Measurements from ENCODE around the gene GRIP2.
A peak's percentile ranks its signal among the peaks of the same experiment; 100 is the strongest.

The GRIP2 gene

GRCh38 chr3:14467814-14468620 is 72.1 kb downstream of the GRIP2 start:
- DNase-seq (ENCODE audit: low read depth) = peak; percentile 7

GRCh38 chr3:14466179-14466903 is 73.8 kb downstream of the GRIP2 start:
- DNase-seq (ENCODE audit: low read depth) = no peak

- DNase-seq (ENCODE audit: low read depth) = no peak
Measured at GRCh38 chr3:14465425-14465824, 74.7 kb downstream of the GRIP2 start.

GRCh38 chr3:14464521-14464920 is 75.6 kb downstream of the GRIP2 start:
- no peak for DNase-seq (ENCODE audit: low read depth)

- no peak for DNase-seq (ENCODE audit: low read depth)
Measured at GRCh38 chr3:14464141-14464465, 76.0 kb downstream of the GRIP2 start.

- DNase-seq (ENCODE audit: low read depth) = no peak
Measured at GRCh38 chr3:14463330-14464140, 76.6 kb downstream of the GRIP2 start.

GRCh38 chr3:14462738-14463137 is 77.4 kb downstream of the GRIP2 start:
- DNase-seq (ENCODE audit: low read depth) = no peak

- no peak for DNase-seq (ENCODE audit: low read depth)
Measured at GRCh38 chr3:14461748-14462324, 78.3 kb downstream of the GRIP2 start.

GRCh38 chr3:14461006-14461747 is 79.0 kb downstream of the GRIP2 start:
- DNase-seq (ENCODE audit: low read depth) = no peak

- DNase-seq (ENCODE audit: low read depth) = no peak
Measured at GRCh38 chr3:14460342-14461005, 79.7 kb downstream of the GRIP2 start.

GRCh38 chr3:14459787-14460186 is 80.4 kb downstream of the GRIP2 start:
- no peak for DNase-seq (ENCODE audit: low read depth)

GRCh38 chr3:14459384-14459783 is 80.8 kb downstream of the GRIP2 start:
- no peak for DNase-seq (ENCODE audit: low read depth)

- no peak for DNase-seq (ENCODE audit: low read depth)
Measured at GRCh38 chr3:14458434-14459275, 81.5 kb downstream of the GRIP2 start.

- DNase-seq (ENCODE audit: low read depth) = no peak
Measured at GRCh38 chr3:14457999-14458398, 82.1 kb downstream of the GRIP2 start.

GRCh38 chr3:14457481-14457880 is 82.7 kb downstream of the GRIP2 start:
- no peak for DNase-seq (ENCODE audit: low read depth)

- no peak for DNase-seq (ENCODE audit: low read depth)
Measured at GRCh38 chr3:14456794-14457193, 83.3 kb downstream of the GRIP2 start.

GRCh38 chr3:14455571-14456317 is 84.4 kb downstream of the GRIP2 start:
- no peak for DNase-seq (ENCODE audit: low read depth)

- no peak for DNase-seq (ENCODE audit: low read depth)
Measured at GRCh38 chr3:14454639-14455310, 85.4 kb downstream of the GRIP2 start.
